Brain pericyte (primary cell): ENCODE results near the gene HBZ.
"Not testable (repeated sequence)": the region's sequence is repeated elsewhere in the genome, so short reads cannot be mapped to it uniquely, and the experiment has no call there.

Source experiments
- DNase-seq: peaks from one replicate; pipeline ENCODE4 v3.0.0-alpha.2; 2012; ENCODE audit warnings: low read depth, low spot score

HBZ gene

DNA sequence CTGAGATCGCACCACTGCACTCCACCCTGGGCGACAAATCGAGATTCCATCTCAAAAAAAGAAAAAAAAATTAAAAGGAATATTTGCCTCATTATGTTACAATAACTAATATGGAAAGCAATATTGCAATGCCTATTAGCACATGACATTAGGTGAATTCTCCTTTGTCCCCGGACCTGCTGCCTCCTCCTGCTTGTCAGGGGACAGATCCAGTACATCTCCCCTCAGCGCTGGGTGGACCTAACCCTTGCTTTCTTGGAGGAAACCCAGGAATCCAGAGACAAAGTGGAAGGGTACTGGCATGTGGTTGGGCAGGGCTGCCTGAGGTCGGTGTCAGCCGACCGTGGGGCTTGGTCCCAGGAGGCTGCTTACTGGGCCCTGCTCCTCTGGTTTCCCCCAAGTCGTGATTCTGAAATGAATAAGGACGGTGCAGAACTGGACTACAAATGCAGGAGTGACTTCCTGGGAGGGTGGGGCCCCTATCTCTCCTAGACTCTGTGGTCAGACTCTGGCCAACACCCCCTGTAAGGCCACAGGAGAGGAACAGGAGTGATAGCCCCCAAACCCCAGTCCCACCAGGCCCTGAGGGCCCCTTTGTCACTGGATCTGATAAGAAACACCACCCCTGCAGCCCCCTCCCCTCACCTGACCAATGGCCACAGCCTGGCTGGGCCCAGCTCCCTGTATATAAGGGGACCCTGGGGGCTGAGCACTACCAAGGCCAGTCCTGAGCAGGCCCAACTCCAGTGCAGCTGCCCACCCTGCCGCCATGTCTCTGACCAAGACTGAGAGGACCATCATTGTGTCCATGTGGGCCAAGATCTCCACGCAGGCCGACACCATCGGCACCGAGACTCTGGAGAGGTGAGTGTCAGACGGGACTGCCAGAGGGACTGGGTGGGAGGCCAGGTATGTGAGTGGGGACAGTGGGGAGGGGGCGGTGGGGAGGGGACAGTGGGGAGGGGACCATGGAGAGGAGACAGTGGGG, at the start of gene HBZ:
Gene HBZ, plus strand, starts transcription at position 504 of the 988 bp plus-strand sequence. Its CDS starts 266 bp downstream, at position 770.
- DNase-seq, result no peak

DNA sequence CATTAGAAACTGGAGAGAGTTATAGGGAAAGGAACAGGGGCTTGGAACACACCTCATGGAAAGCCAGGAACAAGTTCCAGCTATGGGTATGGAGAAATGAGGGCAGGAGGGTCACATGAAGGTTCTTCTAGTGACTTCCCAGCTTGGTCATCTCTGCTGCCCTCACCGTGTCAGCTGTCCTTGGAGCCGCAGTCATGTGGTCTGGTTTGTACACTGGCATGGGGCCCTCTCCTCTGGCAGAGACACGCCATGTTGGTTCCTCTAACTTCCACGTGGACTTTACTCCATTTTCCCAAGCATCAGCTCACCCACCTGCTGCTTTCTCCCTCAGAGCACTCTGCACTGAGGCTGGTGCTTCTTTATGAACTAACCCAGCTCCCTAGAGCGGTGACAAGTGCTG, 48.1 kb upstream of the HBZ start:
- DNase-seq, result no peak

DNA sequence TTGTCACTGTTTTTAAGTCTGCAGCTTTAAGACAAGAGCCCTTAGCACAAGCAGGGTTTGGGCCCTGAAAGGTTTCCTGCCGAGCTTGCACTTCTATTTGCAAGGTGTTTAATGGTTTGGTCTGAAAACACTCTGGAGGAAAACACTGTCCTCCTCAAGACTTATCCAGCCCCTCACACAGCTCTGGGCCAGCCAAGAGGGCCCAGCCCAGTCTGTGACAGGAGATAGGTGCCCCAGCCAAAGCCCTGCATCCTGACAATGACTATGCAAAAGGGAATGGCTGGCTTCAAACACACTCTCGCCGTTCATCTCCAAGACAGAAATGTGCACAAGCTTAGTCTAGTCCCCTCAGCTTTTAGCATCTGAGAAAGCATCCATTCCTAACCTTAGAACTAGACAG, 47.5 kb upstream of the HBZ start:
- DNase-seq, result no peak

DNA sequence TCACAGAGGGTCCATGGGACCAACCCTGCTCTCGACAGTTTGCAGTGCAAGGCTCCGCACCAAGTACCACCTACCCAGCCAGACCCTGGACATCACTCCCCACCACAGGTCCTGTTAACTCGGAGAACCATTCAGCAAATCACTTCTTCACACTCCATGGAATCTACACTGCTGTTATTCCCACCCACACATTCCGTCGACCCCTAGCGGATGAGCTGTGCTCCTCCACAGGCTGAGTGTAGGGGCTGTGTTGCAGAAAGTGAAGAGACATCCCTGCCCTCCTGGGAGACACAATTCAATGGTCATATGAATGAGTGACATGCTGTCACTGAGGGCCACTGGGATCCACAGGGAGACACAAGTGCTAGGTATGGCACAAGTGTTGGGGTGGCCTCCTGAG, 46.9 kb upstream of the HBZ start:
- no peak for DNase-seq

DNA sequence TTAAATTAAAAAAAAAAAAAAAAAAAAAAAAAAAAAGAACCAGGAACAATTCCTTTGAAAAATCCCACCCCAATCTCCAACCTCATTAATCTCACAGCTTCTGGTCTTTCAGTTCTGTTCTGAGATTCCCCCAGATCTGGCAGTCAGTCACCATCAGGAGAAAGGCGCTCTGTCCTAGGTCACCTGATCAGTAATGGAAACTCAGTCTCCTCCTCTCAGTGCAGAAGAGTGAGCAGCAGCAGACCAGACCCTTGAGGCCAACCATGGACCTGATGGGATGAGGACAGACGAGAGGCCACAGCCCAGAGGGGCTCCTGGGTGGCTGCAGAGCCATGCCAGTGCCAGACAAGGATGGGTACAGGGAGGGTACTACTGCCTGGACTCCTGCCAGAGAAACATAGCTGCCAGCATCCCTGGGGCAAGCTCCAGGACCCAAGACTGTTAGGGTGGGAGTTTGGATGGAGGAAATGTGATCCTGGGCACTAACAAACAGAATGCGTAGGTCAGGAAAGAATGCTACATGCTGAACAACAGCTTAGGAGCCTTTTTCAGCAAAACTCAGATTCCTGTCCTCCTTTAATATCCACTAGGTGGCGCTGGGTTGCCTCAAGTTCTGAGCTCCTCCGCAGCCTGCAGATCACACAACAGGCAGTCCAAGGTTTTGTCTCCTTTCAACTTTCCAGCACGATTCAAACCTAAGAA, 45.7 kb upstream of the HBZ start:
- DNase-seq, result no peak

DNA sequence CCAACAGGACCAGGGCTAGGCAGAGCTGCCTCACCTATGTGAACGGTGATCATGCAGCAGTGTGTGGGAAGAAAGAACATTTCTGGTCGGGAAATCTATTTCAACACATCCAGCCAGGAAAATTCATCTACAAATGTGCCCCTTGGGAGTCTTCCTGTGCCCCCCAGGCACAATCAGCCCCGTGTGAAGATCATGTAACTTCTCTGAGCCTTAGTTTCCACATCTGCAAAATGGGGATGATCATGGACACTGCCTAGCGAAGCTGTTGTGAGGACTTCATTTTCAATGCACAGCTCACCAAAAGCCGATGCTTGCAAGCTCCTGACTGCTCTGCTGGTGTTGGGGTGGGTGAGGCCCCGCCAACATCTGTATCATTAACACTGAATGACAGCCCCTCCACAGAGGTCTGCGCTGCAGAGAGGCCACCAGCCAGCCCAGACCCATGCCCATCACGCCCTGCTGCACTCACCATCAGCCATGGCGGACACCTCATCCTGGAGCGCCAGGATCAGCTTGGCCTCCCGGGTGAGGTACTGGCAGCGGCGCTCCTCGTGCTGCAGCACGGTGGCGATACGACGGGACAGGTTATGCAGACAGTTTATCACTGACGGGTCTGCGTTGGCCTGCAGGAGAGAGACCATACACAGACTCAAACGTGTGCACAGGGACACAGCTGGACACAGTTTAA, 40.1 kb upstream of the HBZ start:
- no peak for DNase-seq

DNA sequence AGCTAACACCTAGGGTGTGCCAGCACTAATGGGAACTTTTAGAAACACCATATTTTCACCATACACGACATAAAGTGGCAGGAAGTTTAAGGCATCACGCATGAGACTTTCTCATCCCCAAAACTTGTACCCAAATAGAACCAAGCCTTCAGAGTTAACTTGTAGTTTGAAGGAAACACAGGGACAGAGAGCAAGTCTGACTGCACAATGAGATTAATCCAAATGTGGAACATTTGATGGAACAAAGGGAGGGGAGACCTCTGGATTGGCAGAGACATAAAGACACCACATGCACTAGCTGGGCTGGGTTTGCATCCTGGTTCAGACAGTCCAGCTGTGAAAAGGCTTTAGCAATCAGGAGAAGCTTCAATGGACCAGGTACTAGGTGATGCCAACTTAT, 38.1 kb upstream of the HBZ start:
- no peak for DNase-seq

DNA sequence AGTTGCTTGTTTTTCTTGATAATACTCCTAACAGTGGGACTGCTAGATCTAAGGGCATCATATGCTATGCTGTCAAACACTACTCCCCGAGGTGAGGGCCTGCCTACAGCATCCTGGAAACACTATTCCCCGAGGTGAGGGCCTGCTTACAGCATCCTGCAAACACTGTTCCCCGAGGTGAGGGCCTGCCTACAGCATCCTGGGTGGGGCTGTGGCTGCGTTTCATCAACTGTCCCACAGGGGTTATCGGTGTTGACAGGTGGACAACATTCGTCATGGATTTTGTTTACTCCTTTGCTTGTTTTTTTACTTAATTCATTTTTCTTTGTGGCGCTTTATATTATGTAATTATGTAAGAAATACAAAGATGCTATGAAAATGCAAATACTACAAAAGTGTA, 36.4 kb upstream of the HBZ start:
- DNase-seq, result no peak

DNA sequence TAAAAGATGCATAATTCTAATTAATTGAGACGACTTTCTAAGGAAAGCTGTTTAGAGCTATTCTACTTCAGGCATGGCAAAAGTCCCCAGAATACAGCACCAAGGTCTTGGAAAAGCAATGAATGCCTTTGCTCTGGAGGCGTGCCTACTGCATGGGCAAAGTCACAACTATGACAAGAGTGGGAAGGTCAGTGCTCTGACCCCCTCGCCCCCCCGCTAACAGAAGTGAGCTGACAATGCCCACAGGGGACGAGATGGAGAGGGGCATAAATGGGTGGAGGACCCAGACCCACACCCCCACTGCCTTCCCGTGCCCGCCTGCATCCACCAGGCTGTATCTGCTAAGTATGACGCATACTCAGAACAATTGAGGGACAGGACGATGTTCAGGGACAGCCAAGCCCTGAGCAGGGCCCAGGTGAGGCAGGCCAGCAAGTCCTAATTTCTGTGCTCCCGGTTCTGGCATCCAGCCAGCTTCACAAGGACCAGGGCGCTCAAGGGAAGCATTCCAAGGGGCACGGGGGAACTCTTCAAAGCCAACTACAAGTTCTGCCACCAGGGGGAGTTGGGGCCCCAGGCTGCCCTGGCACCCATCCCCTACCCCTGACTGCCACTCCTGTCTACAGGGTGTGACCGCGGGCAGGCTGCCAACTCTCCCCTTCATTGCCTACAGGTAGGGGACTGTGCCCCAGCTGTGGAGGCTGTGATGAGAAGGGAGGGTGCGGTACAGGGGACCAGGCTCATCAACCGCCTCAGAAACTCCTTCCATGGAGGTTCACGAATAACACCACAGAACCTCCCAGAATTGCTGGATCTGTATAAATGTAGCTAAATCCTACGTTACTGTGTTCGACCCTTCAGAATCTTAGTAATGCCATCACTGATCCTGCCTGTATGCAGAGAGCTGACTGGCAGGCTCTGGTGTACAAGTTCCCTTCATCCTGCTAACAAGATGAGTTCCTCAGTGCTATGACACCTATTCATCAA, 34.8 kb upstream of the HBZ start:
- DNase-seq, result no peak

DNA sequence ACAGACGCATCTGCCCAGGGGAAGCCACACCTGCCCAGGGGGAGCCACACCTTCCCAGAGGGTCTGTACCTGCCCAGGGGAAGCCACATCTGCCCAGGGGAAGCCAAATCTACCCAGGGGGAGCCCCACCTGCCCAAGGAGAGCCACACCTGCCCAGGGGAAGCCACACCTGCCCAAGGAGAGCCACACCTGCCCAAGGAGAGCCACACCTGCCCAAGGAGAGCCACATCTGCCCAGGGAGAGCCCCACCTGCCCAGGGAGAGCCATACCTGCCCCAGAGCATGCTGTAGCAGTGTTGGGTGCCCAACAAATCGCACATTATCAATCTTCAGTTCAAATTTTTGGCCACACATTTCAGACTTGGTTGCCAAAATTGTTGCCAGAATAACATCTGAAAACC, 33.6 kb upstream of the HBZ start:
- DNase-seq, result no peak

DNA sequence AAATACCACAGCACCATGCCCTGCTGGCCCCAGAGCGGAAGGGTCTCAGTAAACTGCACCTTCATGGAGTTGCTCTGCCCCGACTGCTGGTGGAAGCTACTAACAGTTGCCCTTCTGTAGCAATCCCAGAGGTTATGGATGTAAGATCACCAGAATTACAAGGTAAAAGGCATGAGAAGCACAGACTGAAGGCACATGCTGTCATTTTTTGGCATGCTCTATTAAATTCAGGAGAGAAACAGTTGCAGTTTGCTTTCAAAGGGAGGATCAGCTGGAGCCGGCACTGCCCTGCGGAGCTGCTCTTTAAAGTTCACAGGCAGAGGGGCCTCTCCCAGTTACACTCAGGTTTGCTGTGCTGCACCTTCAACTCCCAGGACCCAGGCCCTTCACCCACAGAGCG, 33.1 kb upstream of the HBZ start:
- no peak for DNase-seq

DNA sequence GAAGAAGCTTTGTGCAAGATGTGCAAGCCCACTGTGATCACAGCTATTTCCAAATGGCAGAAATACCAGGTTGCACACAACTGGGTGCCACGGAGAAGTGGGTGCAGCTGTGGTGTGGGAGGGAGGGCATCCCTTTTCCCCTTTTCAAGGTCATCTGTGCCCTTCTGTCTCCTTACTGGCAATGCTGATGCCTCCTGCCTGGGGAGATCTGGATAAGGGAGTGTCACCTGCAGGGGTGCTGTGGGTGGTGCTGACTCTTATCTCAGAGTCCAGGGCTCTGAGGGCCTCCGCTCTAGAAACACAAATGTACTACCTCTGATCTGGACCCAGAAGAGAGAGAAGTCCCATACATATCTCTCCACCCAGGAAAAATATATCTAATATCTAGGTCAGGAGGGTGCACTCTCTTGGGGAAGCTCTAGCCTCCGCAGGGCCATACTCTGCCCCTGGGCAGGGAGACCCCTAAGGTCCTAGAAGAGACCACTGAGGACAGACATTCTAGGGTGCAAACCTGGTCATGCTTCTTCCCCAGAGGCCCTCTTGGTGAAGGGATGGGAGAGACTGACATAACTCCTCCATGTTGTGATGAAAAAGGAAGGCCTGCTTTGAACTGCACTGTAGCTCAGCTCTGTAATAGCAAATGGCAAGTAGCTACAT, 32.5 kb upstream of the HBZ start:
- no peak for DNase-seq

DNA sequence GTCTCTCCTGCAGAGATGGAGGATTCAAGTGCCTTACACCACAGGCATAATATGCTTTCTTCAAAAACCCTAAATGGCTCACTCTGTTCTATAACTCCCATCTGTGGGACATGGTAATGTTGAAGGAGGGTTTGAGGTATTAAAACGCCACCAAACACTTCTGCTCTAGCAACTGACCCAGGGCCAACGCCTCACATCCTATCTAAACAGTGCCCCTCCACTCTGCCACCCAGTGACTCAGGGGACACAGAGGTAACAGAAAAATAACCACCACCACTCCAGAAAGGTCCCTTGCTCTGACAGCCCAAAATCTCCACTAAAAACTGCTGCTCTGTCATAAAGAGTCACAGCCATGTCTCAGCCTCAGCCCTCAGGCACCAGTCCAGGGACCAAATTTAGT, 31.7 kb upstream of the HBZ start:
- no peak for DNase-seq

DNA sequence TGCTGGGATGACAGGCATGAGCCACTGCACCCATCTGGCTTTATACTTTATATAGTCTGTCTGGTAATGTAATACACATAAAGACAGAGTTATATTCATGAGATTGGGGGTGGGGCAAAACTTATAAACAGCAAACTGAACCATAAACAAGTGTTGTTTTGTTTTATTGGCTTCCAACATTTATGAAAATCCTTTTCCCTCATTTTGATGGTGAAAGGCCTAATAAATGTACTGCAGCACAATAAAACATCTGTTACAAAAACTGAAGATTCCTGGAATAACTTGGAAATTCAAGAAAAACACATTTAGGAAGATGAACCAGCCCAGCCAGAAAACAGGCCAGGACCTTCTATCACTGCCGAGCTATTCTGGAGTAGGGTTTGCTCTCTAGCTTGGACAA, 30.1 kb upstream of the HBZ start:
- no peak for DNase-seq

DNA sequence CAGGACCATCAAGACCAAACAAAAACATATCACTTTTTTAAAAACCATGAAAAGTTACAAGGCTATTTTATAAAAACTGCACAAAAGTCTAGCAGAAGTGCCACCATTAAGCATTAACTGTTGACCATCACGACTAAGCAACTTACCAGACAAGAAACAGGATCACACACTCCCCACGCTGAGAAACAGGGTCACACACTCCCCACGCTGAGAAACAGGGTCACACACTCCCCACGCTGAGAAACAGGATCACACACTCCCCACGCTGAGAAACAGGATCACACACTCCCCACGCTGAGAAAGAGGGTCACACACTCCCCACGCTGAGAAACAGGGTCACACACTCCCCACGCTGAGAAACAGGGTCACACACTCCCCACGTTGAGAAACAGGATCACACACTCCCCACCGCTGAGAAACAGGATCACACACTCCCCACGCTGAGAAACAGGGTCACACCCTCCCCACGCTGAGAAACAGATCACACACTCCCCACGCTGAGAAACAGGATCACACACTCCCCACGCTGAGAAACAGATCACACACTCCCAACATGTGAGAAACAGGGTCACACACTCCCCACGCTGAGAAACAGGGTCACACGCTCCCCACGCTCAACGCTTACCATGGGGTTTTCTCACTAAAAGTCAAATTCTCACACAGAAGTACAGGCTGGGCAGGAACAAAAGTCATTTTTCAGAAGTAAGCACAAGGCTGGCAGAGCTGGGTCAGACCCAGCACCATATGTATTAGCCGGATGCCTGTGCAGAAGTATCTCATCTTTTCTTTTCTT, 28.7 kb upstream of the HBZ start:
- DNase-seq, result not testable (repeated sequence)

DNA sequence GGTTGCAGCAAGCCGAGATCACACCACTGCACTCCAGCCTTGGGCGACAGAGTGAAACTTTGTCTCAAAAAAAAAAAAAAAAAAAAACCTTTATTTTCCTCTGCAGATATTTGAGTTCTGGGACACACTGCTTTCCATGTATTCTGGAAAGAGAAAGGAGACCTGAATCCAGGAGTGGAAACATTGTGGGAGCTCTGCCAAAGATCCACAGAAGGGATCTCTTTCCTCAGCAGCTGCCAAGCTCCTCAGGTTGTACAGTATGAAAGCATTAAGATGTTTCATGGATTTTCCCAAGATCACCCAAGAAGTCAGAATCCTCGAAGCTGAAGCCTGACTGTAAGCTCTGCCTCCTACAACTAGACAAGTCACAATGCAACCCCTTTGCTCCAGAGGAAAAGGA, 27.4 kb upstream of the HBZ start:
- DNase-seq, result no peak

DNA sequence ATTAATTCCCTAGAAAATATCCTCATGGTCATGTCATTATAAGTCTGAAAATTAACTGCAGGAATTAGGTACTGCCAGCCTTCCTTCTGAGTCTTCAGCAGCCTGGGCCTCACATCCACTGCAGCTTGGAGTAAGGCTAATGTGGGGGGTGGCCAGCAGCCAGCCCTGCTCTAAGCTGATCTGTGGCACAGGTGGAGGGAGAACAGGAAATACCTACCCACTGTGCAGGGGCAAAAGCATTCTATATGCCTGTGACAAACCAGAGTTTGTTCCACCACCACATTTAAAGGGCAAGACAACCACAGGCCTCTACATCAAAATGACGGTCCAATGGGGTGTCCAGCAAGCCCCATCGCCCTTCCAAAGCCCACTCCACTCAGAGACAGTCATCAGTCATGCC, 23.4 kb upstream of the HBZ start:
- no peak for DNase-seq

DNA sequence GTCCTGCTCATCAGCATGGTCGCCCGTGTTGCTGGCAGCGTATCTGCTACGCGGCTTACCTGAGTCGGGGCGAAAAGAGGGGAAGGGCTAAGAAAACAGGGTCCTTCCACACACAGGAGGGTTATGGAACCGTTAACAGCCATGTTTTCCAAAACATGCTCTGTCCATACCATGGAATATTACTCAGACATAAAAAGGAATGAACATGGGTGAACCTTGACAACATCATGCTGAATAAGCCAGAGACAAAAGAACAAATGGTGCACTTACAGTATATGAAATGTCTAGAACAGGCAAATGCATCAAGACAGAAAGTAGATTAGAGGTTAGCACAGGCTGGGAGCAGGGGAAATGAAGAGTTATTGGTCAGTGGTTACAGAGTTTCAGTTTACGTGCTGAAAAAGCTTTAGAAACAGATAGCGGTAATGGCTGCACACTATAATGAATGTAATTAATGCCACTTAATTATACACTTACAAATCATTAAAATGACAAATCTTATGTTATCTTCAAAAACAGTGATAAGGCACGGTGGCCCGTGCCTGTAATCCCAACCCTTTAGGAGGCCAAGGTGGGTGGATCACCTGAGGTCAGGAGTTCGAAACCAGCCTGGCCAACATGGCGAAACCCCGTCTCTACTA, 21.8 kb upstream of the HBZ start:
- DNase-seq, result no peak

DNA sequence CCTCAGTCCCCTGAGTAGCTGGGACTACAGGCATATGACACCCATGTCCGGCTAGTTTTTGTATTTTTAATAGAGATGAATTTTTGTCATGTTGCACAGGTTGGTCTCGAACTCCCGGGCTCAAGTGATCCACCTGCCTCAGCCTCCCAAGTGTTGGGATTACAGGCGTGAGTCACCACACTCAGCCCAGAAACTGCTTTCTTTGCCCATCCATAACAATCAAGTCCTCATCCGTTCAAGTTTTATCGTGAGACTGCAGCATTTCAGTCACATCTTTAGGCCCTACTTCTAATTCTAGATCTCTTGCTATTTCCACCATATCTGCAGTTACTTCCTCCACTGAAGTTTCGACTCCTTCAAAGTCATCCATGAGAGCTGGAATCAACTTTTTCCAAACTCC, 20.3 kb upstream of the HBZ start:
- no peak for DNase-seq
